Erythroblast (primary cell): ENCODE data around the gene KRTAP17-1.
"Not testable (repeated sequence)": the region's sequence is repeated elsewhere in the genome, so short reads cannot be mapped to it uniquely, and the experiment has no call there.

ENCODE experiments used
- GATA1 ChIP-seq: IDR thresholded peaks from 2 replicates; pipeline ENCODE4 v1.6.1; 2011; ENCODE audit warnings: low read depth, mild to moderate bottlenecking, control low read depth, low read length, moderate library complexity
- POLR2A ChIP-seq: IDR thresholded peaks from 2 replicates; pipeline ENCODE4 v1.6.1; 2011; ENCODE audit warnings: mild to moderate bottlenecking, low read length

- TF ChIP-seq POLR2A, GATA1: not testable (repeated sequence)
Measured at GRCh38 chr17:41275648-41276190, 39.8 kb downstream of the KRTAP17-1 start, which contains the start of gene KRTAP9-7.
